GM23248 (cell line): ENCODE results near the gene SSR4.

ENCODE experiments used
- EZH2 ChIP-seq: fragments of 200-600 bp; sonication (generic); IDR thresholded peaks from 2 replicates; pipeline ENCODE4 v1.6.1; 2018; ENCODE audit warnings: antibody characterized with exemption, mild to moderate bottlenecking; ENCODE audit not compliant: insufficient read depth, poor library complexity, severe bottlenecking
- EZH2phosphoT487 ChIP-seq: fragments of 200-600 bp; sonication (generic); IDR thresholded peaks from 2 replicates; pipeline ENCODE4 v1.6.1; 2018; ENCODE audit warnings: antibody characterized with exemption, moderate library complexity, mild to moderate bottlenecking, low read depth; ENCODE audit not compliant: insufficient read depth

DNA sequence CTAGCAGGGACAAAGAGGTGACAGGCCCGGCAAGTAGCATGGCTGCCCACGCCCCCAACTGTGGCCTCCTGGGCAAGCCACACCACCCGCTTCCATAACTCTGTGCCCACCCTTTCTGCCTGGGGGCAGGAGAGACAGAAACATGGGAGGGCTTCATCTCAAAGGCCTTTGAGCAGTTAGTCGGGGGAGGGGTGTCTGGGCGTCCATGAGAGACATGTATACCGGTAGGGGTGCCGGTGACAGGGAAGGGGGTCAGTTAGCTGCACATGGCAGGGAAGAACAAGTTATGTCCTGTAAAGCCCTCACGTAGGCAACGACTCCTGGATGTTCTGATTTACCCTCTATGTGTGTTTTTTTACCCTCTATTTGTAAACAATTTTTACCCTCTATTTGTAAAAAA is 26.6 kb downstream of the SSR4 start:
- TF ChIP-seq EZH2: no peak
- no peak for TF ChIP-seq EZH2phosphoT487
